Hepatocyte (in vitro differentiated cells): ENCODE measurements around the gene POTEG.
"Not testable (repeated sequence)": the region's sequence is repeated elsewhere in the genome, so short reads cannot be mapped to it uniquely, and the experiment has no call there.

ENCODE experiments used
- EZH2 ChIP-seq: fragments of 200-600 bp; sonication (generic); IDR thresholded peaks from 2 replicates; pipeline ENCODE4 v1.6.1; 2016; ENCODE audit warnings: antibody characterized with exemption, mild to moderate bottlenecking, borderline replicate concordance
- TF ChIP-seq, protein P1 (sequence below): fragments of 200-600 bp; sonication (generic); IDR thresholded peaks from 2 replicates; pipeline ENCODE4 v1.5.1; 2016; ENCODE audit warnings: antibody characterized with exemption, mild to moderate bottlenecking; ENCODE audit not compliant: poor library complexity

DNA sequence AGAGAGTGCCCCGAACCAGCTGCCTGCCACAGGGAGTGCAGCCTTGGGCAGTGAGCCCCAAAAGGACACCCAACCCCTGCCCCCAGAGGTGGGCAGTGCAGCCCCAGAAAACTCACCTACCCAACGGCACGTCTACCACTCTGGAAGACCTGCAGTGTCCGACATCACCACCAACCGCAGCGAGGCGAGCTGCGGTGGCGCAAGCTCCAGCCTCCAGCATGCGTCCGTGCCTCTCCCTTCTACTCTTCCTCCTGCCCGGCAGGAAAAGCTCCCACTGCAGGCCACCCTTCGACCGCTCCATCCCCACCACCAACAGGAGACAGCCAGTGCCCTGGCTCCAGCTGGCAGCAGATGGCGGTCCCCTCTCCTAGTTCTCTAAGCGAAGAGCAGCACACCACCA lies 47.3 kb upstream of the POTEG start:
- TF ChIP-seq EZH2, result not testable (repeated sequence)
- TF ChIP-seq, protein P1, sequence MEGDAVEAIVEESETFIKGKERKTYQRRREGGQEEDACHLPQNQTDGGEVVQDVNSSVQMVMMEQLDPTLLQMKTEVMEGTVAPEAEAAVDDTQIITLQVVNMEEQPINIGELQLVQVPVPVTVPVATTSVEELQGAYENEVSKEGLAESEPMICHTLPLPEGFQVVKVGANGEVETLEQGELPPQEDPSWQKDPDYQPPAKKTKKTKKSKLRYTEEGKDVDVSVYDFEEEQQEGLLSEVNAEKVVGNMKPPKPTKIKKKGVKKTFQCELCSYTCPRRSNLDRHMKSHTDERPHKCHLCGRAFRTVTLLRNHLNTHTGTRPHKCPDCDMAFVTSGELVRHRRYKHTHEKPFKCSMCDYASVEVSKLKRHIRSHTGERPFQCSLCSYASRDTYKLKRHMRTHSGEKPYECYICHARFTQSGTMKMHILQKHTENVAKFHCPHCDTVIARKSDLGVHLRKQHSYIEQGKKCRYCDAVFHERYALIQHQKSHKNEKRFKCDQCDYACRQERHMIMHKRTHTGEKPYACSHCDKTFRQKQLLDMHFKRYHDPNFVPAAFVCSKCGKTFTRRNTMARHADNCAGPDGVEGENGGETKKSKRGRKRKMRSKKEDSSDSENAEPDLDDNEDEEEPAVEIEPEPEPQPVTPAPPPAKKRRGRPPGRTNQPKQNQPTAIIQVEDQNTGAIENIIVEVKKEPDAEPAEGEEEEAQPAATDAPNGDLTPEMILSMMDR, result not testable (repeated sequence)
